ENCODE data around the gene CALML6.

GRCh38 chr1:1899266-1899966 lies 15.6 kb upstream of the CALML6 start:
- TF ChIP-seq POLR2AphosphoS5 (IDR thresholded peaks at IDR 0.05) = no peak
- TF ChIP-seq CTCF (IDR thresholded peaks at IDR 0.05) = no peak
- TF ChIP-seq POLR2A (IDR thresholded peaks at IDR 0.05) = no peak

Data from breast epithelium (tissue), 3 donors.